HepG2 (cell line): Measurements from ENCODE around the gene FAM221B. TPM values are rescaled to one million over a fixed set of nuclear protein-coding genes. Genes with fewer than 3 reads are reported as not detected.

Source experiments
- KAT8 ChIP-seq: IDR thresholded peaks from 2 replicates; pipeline ENCODE4 v1.6.1; 2016; ENCODE audit warnings: missing genetic modification reagents, missing compliant biosample characterization
- NAIF1 ChIP-seq: sonication (generic); formaldehyde crosslinking; IDR thresholded peaks from 2 replicates; pipeline ENCODE4 v1.5.0; 2020; ENCODE audit warnings: mild to moderate bottlenecking, missing genetic modification reagents, borderline replicate concordance
- polyA plus RNA-seq, 8 experiments: library from polyadenylated mRNA; depleted of rRNA in 3 of 8; stranded (reverse) in 7 of 8; unstranded in 1 of 8; fragments of >200 nt; fragmentation: Illumina TruSeq in 4 of 8; extraction: Trizol in 4 of 8; gene quantifications; 2 replicates each; pipeline versions ENCODE4 v1.2.1 to v1.2.3, GENCODE V29; 2011 to 2016; ENCODE audit warnings: low read depth in 4 of 8, missing spikeins in 1 of 8, mixed read lengths in 1 of 8; ENCODE audit not compliant: insufficient read depth in 1 of 8
- small RNA-seq, 3 experiments: library from RNA; depleted of rRNA; stranded (forward); fragments of <200 nt; gene quantifications; one replicate each; pipeline ENCODE3, GENCODE V24; 2012; ENCODE audit warnings: low read depth in 2 of 3, low replicate concordance in 1 of 3; ENCODE audit not compliant: insufficient read length in 3 of 3, insufficient read depth in 2 of 3
- total RNA-seq, 5 experiments: library from RNA; depleted of rRNA; stranded (reverse); fragments of >200 nt; fragmentation: Illumina TruSeq; extraction: Trizol; gene quantifications; 2 replicates each; pipeline ENCODE4 v1.2.3, GENCODE V29; 2016; ENCODE audit warnings: low read depth in 1 of 5
- TF ChIP-seq, protein P1 (sequence below): sonication (generic); formaldehyde crosslinking; IDR thresholded peaks from 2 replicates; pipeline ENCODE4 v1.8.1; 2023; ENCODE audit warnings: missing genetic modification reagents, mild to moderate bottlenecking, borderline replicate concordance

Gene FAM221B
- total and polyA plus RNA-seq, 2 of the 13 experiments (the other 11 are each of a cell fraction or from before 2014, with no cell fraction given) = not detected

GRCh38 chr9:35766997-35767396 is 61.5 kb downstream of the FAM221B start (continued):
- no peak for TF ChIP-seq NAIF1 (CRISPR knock-in tag)
- TF ChIP-seq, protein P1, sequence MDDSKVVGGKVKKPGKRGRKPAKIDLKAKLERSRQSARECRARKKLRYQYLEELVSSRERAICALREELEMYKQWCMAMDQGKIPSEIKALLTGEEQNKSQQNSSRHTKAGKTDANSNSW (CRISPR knock-in tag) = no peak
- TF ChIP-seq KAT8 (CRISPR knock-in tag) = no peak

Small RNA genes lying within 50 kb of the gene (small RNA-seq; reads per million reads assigned to genes)
- 0 to 0.10 (median 0) reads per million in 3 experiments for gene HINT2

Other genes starting within 250 kb of the FAM221B start
- gene TESK1, start 223.5 kb downstream of the FAM221B start, total RNA-seq (2016; rRNA removed; fragmentation: Illumina TruSeq; extraction: Trizol) = 3.1 and 7.3 TPM in 2 replicates
- 13.6 and 17.7 TPM in 2 replicates for gene TESK1, start 223.5 kb downstream of the FAM221B start, polyA plus RNA-seq (2011; rRNA removed)
- gene CD72, start 210.3 kb downstream of the FAM221B start, total RNA-seq (2016; rRNA removed; fragmentation: Illumina TruSeq; extraction: Trizol) = 0.18 TPM in 1 of 2 replicates, not detected in the other
- gene CD72, start 210.3 kb downstream of the FAM221B start, polyA plus RNA-seq (2011; rRNA removed) = 0.82 and 1.1 TPM in 2 replicates
- 0.09 and 0.24 TPM in 2 replicates for gene SIT1, start 177.8 kb downstream of the FAM221B start, total RNA-seq (2016; rRNA removed; fragmentation: Illumina TruSeq; extraction: Trizol)
- 5.0 and 6.7 TPM in 2 replicates for gene SIT1, start 177.8 kb downstream of the FAM221B start, polyA plus RNA-seq (2011; rRNA removed)
- gene RMRP, start 170.7 kb downstream of the FAM221B start, total RNA-seq (2016; rRNA removed; fragmentation: Illumina TruSeq; extraction: Trizol) = 1,047 and 4,025 TPM in 2 replicates
- 36.7 and 51.4 TPM in 2 replicates for gene RMRP, start 170.7 kb downstream of the FAM221B start, polyA plus RNA-seq (2011; rRNA removed)
- gene CCDC107, start 170.4 kb downstream of the FAM221B start, total RNA-seq (2016; rRNA removed; fragmentation: Illumina TruSeq; extraction: Trizol) = 4.1 and 7.1 TPM in 2 replicates
- gene CCDC107, start 170.4 kb downstream of the FAM221B start, polyA plus RNA-seq (2011; rRNA removed) = 15.2 and 17.4 TPM in 2 replicates
- 10.4 and 11.2 TPM in 2 replicates for gene ARHGEF39, start 163.5 kb downstream of the FAM221B start, total RNA-seq (2016; rRNA removed; fragmentation: Illumina TruSeq; extraction: Trizol)
- 8.0 and 12.3 TPM in 2 replicates for gene ARHGEF39, start 163.5 kb downstream of the FAM221B start, polyA plus RNA-seq (2011; rRNA removed)
- gene CA9, start 154.8 kb downstream of the FAM221B start, total RNA-seq (2016; rRNA removed; fragmentation: Illumina TruSeq; extraction: Trizol) = 0.13 TPM in 1 of 2 replicates, not detected in the other
- 118 and 152 TPM in 2 replicates for gene CA9, start 154.8 kb downstream of the FAM221B start, polyA plus RNA-seq (2011; rRNA removed)
- gene TPM2, start 138.8 kb downstream of the FAM221B start, total RNA-seq (2016; rRNA removed; fragmentation: Illumina TruSeq; extraction: Trizol) = 0.20 and 3.1 TPM in 2 replicates
- gene TPM2, start 138.8 kb downstream of the FAM221B start, polyA plus RNA-seq (2011; rRNA removed) = 10.7 and 11.4 TPM in 2 replicates
- 51.8 and 53.7 TPM in 2 replicates for gene TLN1, start 96.5 kb downstream of the FAM221B start, total RNA-seq (2016; rRNA removed; fragmentation: Illumina TruSeq; extraction: Trizol)
- gene TLN1, start 96.5 kb downstream of the FAM221B start, polyA plus RNA-seq (2011; rRNA removed) = 35.2 and 52.6 TPM in 2 replicates
- 32.2 and 34.2 TPM in 2 replicates for gene CREB3, start 96.1 kb downstream of the FAM221B start, total RNA-seq (2016; rRNA removed; fragmentation: Illumina TruSeq; extraction: Trizol)
- 11.1 and 13.5 TPM in 2 replicates for gene CREB3, start 96.1 kb downstream of the FAM221B start, polyA plus RNA-seq (2011; rRNA removed)
- gene GBA2, start 79.5 kb downstream of the FAM221B start, total RNA-seq (2016; rRNA removed; fragmentation: Illumina TruSeq; extraction: Trizol) = 24.4 and 37.5 TPM in 2 replicates
- 86.1 and 96.9 TPM in 2 replicates for gene GBA2, start 79.5 kb downstream of the FAM221B start, polyA plus RNA-seq (2011; rRNA removed)
- 12.6 and 12.7 TPM in 2 replicates for gene RGP1, start 79.4 kb downstream of the FAM221B start, total RNA-seq (2016; rRNA removed; fragmentation: Illumina TruSeq; extraction: Trizol)
- gene RGP1, start 79.4 kb downstream of the FAM221B start, polyA plus RNA-seq (2011; rRNA removed) = 18.7 and 21.0 TPM in 2 replicates
- 0.24 and 0.49 TPM in 2 replicates for gene MSMP, start 74.5 kb downstream of the FAM221B start, total RNA-seq (2016; rRNA removed; fragmentation: Illumina TruSeq; extraction: Trizol)
- 0.34 and 0.46 TPM in 2 replicates for gene MSMP, start 74.5 kb downstream of the FAM221B start, polyA plus RNA-seq (2011; rRNA removed)
- gene NPR2, start 37.1 kb downstream of the FAM221B start, total RNA-seq (2016; rRNA removed; fragmentation: Illumina TruSeq; extraction: Trizol) = 4.6 and 7.4 TPM in 2 replicates
- gene NPR2, start 37.1 kb downstream of the FAM221B start, polyA plus RNA-seq (2011; rRNA removed) = 9.3 and 9.4 TPM in 2 replicates
- gene SPAG8, start 16.5 kb downstream of the FAM221B start, total RNA-seq (2016; rRNA removed; fragmentation: Illumina TruSeq; extraction: Trizol) = 0.27 TPM in 1 of 2 replicates, not detected in the other
- 0.18 and 0.22 TPM in 2 replicates for gene SPAG8, start 16.5 kb downstream of the FAM221B start, polyA plus RNA-seq (2011; rRNA removed)
- 51.4 and 56.2 TPM in 2 replicates for gene HINT2, start 13.7 kb downstream of the FAM221B start, total RNA-seq (2016; rRNA removed; fragmentation: Illumina TruSeq; extraction: Trizol)
- gene HINT2, start 13.7 kb downstream of the FAM221B start, polyA plus RNA-seq (2011; rRNA removed) = 37.9 and 41.5 TPM in 2 replicates
- gene TMEM8B, start 496 bp upstream of the FAM221B start, total RNA-seq (2016; rRNA removed; fragmentation: Illumina TruSeq; extraction: Trizol) = 1.5 and 2.1 TPM in 2 replicates
- 2.7 and 3.9 TPM in 2 replicates for gene TMEM8B, start 496 bp upstream of the FAM221B start, polyA plus RNA-seq (2011; rRNA removed)
- gene OR13J1, start 41.7 kb upstream of the FAM221B start, total RNA-seq (2016; rRNA removed; fragmentation: Illumina TruSeq; extraction: Trizol) = not detected in 2 replicates
- not detected in 2 replicates for gene OR13J1, start 41.7 kb upstream of the FAM221B start, polyA plus RNA-seq (2011; rRNA removed)
- not detected in 2 replicates for gene HRCT1, start 77.5 kb upstream of the FAM221B start, total RNA-seq (2016; rRNA removed; fragmentation: Illumina TruSeq; extraction: Trizol)
- gene HRCT1, start 77.5 kb upstream of the FAM221B start, polyA plus RNA-seq (2011; rRNA removed) = 0.13 and 0.44 TPM in 2 replicates
- 0.07 TPM in 1 of 2 replicates, not detected in the other for gene SPAAR, start 80.8 kb upstream of the FAM221B start, total RNA-seq (2016; rRNA removed; fragmentation: Illumina TruSeq; extraction: Trizol)
- gene SPAAR, start 80.8 kb upstream of the FAM221B start, polyA plus RNA-seq (2011; rRNA removed) = not detected in 2 replicates
- gene OR2S2, start 129.4 kb upstream of the FAM221B start, total RNA-seq (2016; rRNA removed; fragmentation: Illumina TruSeq; extraction: Trizol) = not detected in 2 replicates
- not detected in 2 replicates for gene OR2S2, start 129.4 kb upstream of the FAM221B start, polyA plus RNA-seq (2011; rRNA removed)
- gene RECK, start 208.2 kb upstream of the FAM221B start, total RNA-seq (2016; rRNA removed; fragmentation: Illumina TruSeq; extraction: Trizol) = 2.3 and 3.1 TPM in 2 replicates
- 4.8 and 5.1 TPM in 2 replicates for gene RECK, start 208.2 kb upstream of the FAM221B start, polyA plus RNA-seq (2011; rRNA removed)